Activated T-cell treated with anti-CD3 and anti-CD28 coated beads, Interleukin-2, amount 50 U/mL, for 24 hours (primary cell): Measurements from ENCODE around the gene SLTM.
"Not testable (repeated sequence)": the region's sequence is repeated elsewhere in the genome, so short reads cannot be mapped to it uniquely, and the experiment has no call there.

ENCODE experiments used
- DNase-seq: peaks from one replicate; pipeline ENCODE4 v3.0.0-alpha.2; 2020
- H3K27ac Mint-ChIP-seq: 2 replicates; pipeline ENCODE4 v1.8.0; 2020; ENCODE audit warnings: mild to moderate bottlenecking, mixed read lengths
- H3K27me3 Mint-ChIP-seq: 2 replicates; pipeline ENCODE4 v1.8.0; 2020; ENCODE audit warnings: mixed read lengths
- H3K36me3 Mint-ChIP-seq: 2 replicates; pipeline ENCODE4 v1.8.0; 2020; ENCODE audit warnings: low read depth, mixed read lengths
- H3K4me1 Mint-ChIP-seq: 2 replicates; pipeline ENCODE4 v1.8.0; 2020; ENCODE audit warnings: low read depth, mixed read lengths
- H3K4me3 Mint-ChIP-seq: 2 replicates; pipeline ENCODE4 v1.8.0; 2020; ENCODE audit warnings: mild to moderate bottlenecking, moderate library complexity, mixed read lengths
- H3K9me3 Mint-ChIP-seq: 2 replicates; pipeline ENCODE4 v1.8.0; 2020; ENCODE audit warnings: mixed read lengths

Gene SLTM

DNA sequence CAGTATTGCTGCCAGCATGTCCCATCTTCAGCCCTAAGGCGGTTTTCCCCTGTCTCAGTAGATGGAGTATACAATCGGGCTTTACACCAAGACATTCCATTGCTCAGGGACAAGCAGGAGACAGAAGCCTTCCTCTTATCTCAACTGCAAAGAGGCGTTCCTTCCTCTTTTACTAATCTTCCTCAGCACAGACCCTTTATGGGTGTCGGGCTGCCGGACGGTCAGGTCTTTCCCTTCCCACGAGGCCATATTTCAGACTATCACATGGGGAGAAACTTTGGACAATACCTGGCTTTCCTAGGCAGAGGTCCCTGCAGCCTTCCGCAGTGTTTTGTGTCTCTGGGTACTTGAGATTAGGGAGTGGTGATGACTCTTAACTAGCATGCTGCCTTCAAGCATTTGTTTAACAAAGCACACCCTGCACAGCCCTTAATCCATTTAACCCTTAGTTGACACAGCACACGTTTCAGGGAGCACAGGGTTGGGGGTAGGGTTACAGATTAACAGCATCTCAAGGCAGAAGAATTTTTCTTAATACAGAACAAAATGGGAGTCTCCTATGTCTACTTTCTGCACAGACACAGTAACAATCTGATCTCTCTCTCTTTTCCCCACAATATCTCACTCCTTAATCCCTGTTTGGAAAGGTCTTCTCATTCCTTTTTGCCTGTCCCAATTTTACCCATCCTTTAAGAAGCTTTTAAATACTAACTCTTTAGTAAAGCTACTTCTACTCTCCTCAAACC is 99.6 kb downstream of the SLTM start:
- H3K4me3 Mint-ChIP-seq, H3K27me3 Mint-ChIP-seq, H3K27ac Mint-ChIP-seq, DNase-seq, H3K9me3 Mint-ChIP-seq, H3K4me1 Mint-ChIP-seq: not testable (repeated sequence)
- H3K36me3 Mint-ChIP-seq = peaks cover 13% of the 10 kb centered on the region

DNA sequence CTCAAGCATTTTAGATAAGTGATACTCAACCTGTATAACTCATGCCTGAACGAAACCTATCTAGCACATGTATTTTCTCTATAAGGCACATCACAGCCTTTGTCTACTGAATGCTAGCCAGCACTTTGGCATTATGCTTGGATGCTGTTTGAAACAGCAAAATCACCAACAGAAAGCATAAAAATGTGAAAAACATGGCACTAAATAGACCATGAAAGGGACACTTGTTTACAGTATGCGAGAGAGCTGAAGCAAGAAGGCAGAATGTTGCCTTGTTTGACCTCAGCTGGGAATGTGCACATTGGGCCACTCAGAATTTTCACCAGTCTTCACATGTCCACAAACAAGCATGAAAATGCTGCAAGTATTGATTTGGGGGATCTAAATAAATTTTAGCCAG is 102.9 kb downstream of the SLTM start:
- Mint-ChIP-seq H3K27me3 (no peaks in the 10 kb centered on the region), H3K27ac (no peak overlapping the region), H3K4me3 (no peak overlapping the region), H3K36me3 (peaks cover 19% of the 10 kb centered on the region), H3K9me3 (no peaks in the 10 kb centered on the region), H3K4me1 (no peaks in the 10 kb centered on the region)
- DNase-seq = no peak
